Suppressor macrophage treated with lipopolysaccharide for 1 hour (primary cell): Measurements from ENCODE around the gene NFIC.
"Not testable (repeated sequence)": the region's sequence is repeated elsewhere in the genome, so short reads cannot be mapped to it uniquely, and the experiment has no call there.

Experiments used
- DNase-seq, 3 donors: peaks; one replicate each; pipeline ENCODE4 v3.0.0-alpha.2; 2020 to 2022

The NFIC gene

GRCh38 chr19:3365836-3366752 lies at the start of gene NFIC:
Gene NFIC, plus strand, starts transcription at chr19:3366583. Its CDS starts 54 bp downstream, at chr19:3366637.
- peak; percentile 63 to 85 (median 77) for DNase-seq

GRCh38 chr19:3316659-3317207 lies 49.6 kb upstream of the NFIC start:
- DNase-seq: no peak

- DNase-seq: peak in 1 of 3 donors; percentile 12
Measured at GRCh38 chr19:3319643-3320353, 46.6 kb upstream of the NFIC start.

- DNase-seq: peak in 1 of 3 donors; percentile 12
Measured at GRCh38 chr19:3320354-3320670, 46.1 kb upstream of the NFIC start.

GRCh38 chr19:3320853-3321252 lies 45.5 kb upstream of the NFIC start:
- peak in 1 of 3 donors; percentile 15 for DNase-seq

GRCh38 chr19:3321696-3322095 lies 44.7 kb upstream of the NFIC start:
- DNase-seq: no peak

GRCh38 chr19:3322199-3322978 lies 44.0 kb upstream of the NFIC start:
- peak in 1 of 3 donors; percentile 11 for DNase-seq

- peak in 2 of 3 donors; percentile 15 to 17 for DNase-seq
Measured at GRCh38 chr19:3323026-3323425, 43.4 kb upstream of the NFIC start.

GRCh38 chr19:3323658-3324057 lies 42.7 kb upstream of the NFIC start:
- no peak for DNase-seq

GRCh38 chr19:3324405-3324856 lies 42.0 kb upstream of the NFIC start:
- DNase-seq: peak; percentile 63 to 77 (median 71)

- DNase-seq: peak in 1 of 3 donors; percentile 6
Measured at GRCh38 chr19:3325451-3325850, 40.9 kb upstream of the NFIC start.

- no peak for DNase-seq
Measured at GRCh38 chr19:3328743-3329142, 37.6 kb upstream of the NFIC start.

- DNase-seq: peak in 1 of 3 donors; percentile 8
Measured at GRCh38 chr19:3330047-3330446, 36.3 kb upstream of the NFIC start.

- not testable (repeated sequence) for DNase-seq
Measured at GRCh38 chr19:3332232-3332631, 34.2 kb upstream of the NFIC start.

- DNase-seq: no peak
Measured at GRCh38 chr19:3333020-3333583, 33.3 kb upstream of the NFIC start.

GRCh38 chr19:3333662-3334061 lies 32.7 kb upstream of the NFIC start:
- no peak for DNase-seq

GRCh38 chr19:3334749-3335430 lies 31.5 kb upstream of the NFIC start:
- not testable (repeated sequence) for DNase-seq

GRCh38 chr19:3335431-3336350 lies 30.7 kb upstream of the NFIC start:
- DNase-seq: no peak

- DNase-seq: no peak
Measured at GRCh38 chr19:3336351-3336679, 30.1 kb upstream of the NFIC start.

- DNase-seq: peak in 1 of 3 donors; percentile 12
Measured at GRCh38 chr19:3336680-3337523, 29.5 kb upstream of the NFIC start.
